Measurements from ENCODE around the gene FLOT1.

Gene FLOT1

DNA sequence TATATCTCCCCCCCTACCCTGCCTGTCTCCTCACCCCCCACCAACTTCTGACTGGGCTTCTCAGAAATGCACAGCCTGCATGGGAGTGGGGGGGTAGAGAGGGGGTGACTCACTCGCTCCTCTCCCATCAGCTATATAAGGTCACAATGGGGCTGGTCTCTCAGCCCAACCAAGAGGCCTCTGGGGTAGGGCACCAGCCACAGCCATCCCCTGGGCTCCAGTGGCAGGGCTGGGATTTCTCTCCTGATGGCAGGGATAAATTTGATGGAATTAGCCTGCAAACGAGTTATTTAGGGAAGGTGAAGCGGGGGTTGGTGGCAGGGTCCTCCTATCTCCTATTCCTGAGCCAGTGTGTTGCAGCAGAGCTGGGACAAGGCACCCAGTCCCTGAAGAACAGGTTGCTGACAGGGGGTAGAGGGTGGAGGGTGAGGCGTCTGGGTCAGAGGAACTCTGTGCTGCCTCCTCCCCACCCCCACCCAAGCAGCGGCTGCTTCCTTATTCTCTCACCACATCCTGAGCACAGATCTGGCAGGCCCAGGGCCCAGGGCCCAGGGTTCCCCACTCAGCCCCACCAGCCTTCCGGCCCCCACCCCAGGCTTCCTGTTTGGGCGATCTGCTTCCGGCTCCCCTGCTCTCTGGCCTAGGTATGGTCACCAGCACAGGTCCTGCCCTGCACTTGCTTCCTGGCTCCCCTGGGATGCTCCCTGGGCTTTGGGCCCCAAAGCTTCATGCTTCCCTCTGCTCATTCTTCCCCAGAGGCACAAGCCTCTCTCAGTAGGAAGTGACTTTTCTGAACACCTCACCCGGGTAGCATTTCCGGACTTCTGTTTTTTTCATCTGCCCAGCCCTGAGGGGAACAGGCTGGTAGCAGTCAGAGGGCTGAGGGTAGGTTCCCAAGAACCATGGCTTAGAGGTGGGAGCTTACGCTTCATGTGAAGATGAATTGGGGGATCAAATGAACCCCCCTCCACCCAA is 60.1 kb downstream of the FLOT1 start:
- Histone ChIP-seq H3K27ac (replicated peaks; ENCODE audit: low read length) (peak overlapping the region; percentile 52), H3K23ac (ENCODE audit: low read depth, low read length, poor library complexity) (peak overlapping the region; percentile 56), H3K18ac (ENCODE audit: low read length) (peak overlapping the region; percentile 53), H3K9me3 (replicated peaks in 1 of 2; ENCODE audit: control insufficient read depth in 2 of 2, insufficient read depth in 1 of 2, low read depth in 1 of 2, low read length in 2 of 2) (no peaks in the 10 kb centered on the region), H2BK15ac (ENCODE audit: low read length) (no peak overlapping the region), H3K36me3 (replicated peaks in 1 of 2; ENCODE audit: control insufficient read depth in 2 of 2, insufficient read depth in 2 of 2, low read length in 2 of 2) (peaks cover 8 to 59% of the 10 kb centered on the region in 2 donors), H3K79me1 (ENCODE audit: low read depth, low read length) (peaks cover 3% of the 10 kb centered on the region), H3K4me1 (ENCODE audit: control insufficient read depth in 2 of 2, insufficient read depth in 1 of 2, low read depth in 1 of 2, low read length in 2 of 2) (peaks cover 43 to 44% of the 10 kb centered on the region in 2 donors), H2BK12ac (ENCODE audit: low read length) (no peak overlapping the region), H3K4me3 (ENCODE audit: low read length in 2 of 2) (peak overlapping the region; percentile 9 to 83), H3K14ac (ENCODE audit: low read length) (no peak overlapping the region), H3K4me2 (ENCODE audit: insufficient read depth, low read length, poor library complexity, severe bottlenecking) (peak overlapping the region; percentile 56), H2BK5ac (ENCODE audit: low read length) (no peak overlapping the region), H4K8ac (ENCODE audit: low read depth, low read length) (no peak overlapping the region), H2AFZ (ENCODE audit: low read length) (no peak overlapping the region), H3K9ac (ENCODE audit: low read depth, low read length, poor library complexity) (no peak overlapping the region), H2AK5ac (ENCODE audit: low read depth, low read length) (no peak overlapping the region), H3K4ac (ENCODE audit: low read length) (no peak overlapping the region), H4K91ac (ENCODE audit: low read depth, low read length, poor library complexity) (no peak overlapping the region), H3K27me3 (ENCODE audit: control insufficient read depth in 3 of 3, insufficient read depth in 3 of 3, low read depth in 1 of 3, low read length in 3 of 3) (no peaks in the 10 kb centered on the region), H2BK120ac (ENCODE audit: low read depth, low read length) (no peak overlapping the region)
- DNase-seq (ENCODE audit: low spot score): no peak
- no CpG with 5 or more reads among the region's 11 CpGs for WGBS, 2 donors (ENCODE audit: extremely low coverage in 2 of 2, insufficient read length in 2 of 2, insufficient replicate concordance in 1 of 2)

DNA sequence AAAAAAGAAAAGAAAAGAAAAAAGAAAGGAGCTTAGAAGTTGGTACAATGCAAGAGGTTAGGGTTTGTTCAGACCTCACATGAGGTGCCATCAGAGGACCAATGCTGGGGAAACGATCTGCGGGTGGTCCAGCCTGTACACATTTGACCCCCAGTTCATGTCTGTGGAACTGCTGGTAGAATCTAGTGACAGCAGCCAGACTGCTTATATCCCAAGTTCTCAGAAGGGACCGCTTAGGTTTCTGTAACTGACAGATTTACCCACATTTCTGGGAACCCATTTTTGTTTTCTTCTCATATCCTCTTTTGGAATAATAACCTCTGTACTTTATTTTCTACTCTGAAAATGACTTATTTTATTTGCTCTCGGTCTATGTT is 60.7 kb downstream of the FLOT1 start:
- Histone ChIP-seq H4K8ac (ENCODE audit: low read depth, low read length) (no peak overlapping the region), H2BK15ac (ENCODE audit: low read length) (no peak overlapping the region), H3K4me2 (ENCODE audit: insufficient read depth, low read length, poor library complexity, severe bottlenecking) (no peak overlapping the region), H3K27ac (replicated peaks; ENCODE audit: low read length) (no peak overlapping the region), H3K9me3 (replicated peaks in 1 of 2; ENCODE audit: control insufficient read depth in 2 of 2, insufficient read depth in 1 of 2, low read depth in 1 of 2, low read length in 2 of 2) (no peaks in the 10 kb centered on the region), H3K4me3 (ENCODE audit: low read length in 2 of 2) (no peak overlapping the region), H3K4ac (ENCODE audit: low read length) (no peak overlapping the region), H3K14ac (ENCODE audit: low read length) (no peak overlapping the region), H2AFZ (ENCODE audit: low read length) (no peak overlapping the region), H3K18ac (ENCODE audit: low read length) (no peak overlapping the region), H3K4me1 (ENCODE audit: control insufficient read depth in 2 of 2, insufficient read depth in 1 of 2, low read depth in 1 of 2, low read length in 2 of 2) (peaks cover 43 to 44% of the 10 kb centered on the region in 2 donors), H4K91ac (ENCODE audit: low read depth, low read length, poor library complexity) (no peak overlapping the region), H2AK5ac (ENCODE audit: low read depth, low read length) (no peak overlapping the region), H3K36me3 (replicated peaks in 1 of 2; ENCODE audit: control insufficient read depth in 2 of 2, insufficient read depth in 2 of 2, low read length in 2 of 2) (peaks cover 14 to 66% of the 10 kb centered on the region in 2 donors), H3K9ac (ENCODE audit: low read depth, low read length, poor library complexity) (no peak overlapping the region), H2BK12ac (ENCODE audit: low read length) (no peak overlapping the region), H3K79me1 (ENCODE audit: low read depth, low read length) (peaks cover 3% of the 10 kb centered on the region), H2BK120ac (ENCODE audit: low read depth, low read length) (no peak overlapping the region), H3K23ac (ENCODE audit: low read depth, low read length, poor library complexity) (no peak overlapping the region), H2BK5ac (ENCODE audit: low read length) (no peak overlapping the region), H3K27me3 (ENCODE audit: control insufficient read depth in 3 of 3, insufficient read depth in 3 of 3, low read depth in 1 of 3, low read length in 3 of 3) (no peaks in the 10 kb centered on the region)
- no peak for DNase-seq (ENCODE audit: low spot score)
- WGBS, 2 donors (ENCODE audit: extremely low coverage in 2 of 2, insufficient read length in 2 of 2, insufficient replicate concordance in 1 of 2): no CpG with 5 or more reads among the region's 4 CpGs

DNA sequence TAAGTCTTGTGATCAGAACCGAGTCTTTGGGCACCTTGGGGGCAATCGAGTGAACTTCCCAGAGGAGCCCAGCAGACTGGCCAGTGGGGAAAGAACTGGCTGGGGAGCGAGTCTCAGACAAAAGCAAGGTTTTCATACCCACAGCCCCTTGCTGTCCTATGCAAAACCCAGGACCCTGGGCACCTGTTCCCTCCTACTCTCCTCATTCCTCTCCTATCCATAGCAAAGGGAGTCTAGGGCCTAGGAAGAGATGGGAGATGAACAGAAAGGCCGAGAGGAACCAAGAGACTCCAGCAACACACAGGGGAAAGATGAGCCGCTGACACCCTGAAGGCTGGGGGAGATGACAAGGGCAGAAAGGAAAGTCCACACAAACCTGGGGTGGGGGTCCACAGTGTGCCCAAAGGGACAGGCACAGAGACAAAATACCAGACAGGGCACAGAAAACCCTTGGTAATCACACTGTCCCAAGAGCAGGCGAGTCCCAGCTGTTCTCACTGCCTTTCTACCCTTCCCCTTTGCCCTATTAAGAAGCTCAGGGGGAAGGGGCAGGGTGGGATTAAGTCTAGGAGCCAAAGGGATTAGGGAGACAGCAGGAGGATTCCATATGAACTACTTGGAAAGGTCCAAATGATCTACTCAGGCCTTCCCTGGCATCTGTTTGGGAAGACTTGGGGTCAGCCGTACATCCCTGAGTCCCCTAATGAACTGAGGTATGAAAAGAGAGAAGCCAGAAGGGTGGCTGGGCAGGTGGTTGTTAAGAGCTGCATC is 62.5 kb downstream of the FLOT1 start:
- H3K27ac ChIP-seq (replicated peaks; ENCODE audit: low read length): peak overlapping the region; percentile 10
- no peak overlapping the region for H2BK15ac ChIP-seq (ENCODE audit: low read length)
- H2BK12ac ChIP-seq (ENCODE audit: low read length): no peak overlapping the region
- no peak overlapping the region for H2AK5ac ChIP-seq (ENCODE audit: low read depth, low read length)
- no peak overlapping the region for H4K91ac ChIP-seq (ENCODE audit: low read depth, low read length, poor library complexity)
- H3K79me1 ChIP-seq (ENCODE audit: low read depth, low read length): no peaks in the 10 kb centered on the region
- H3K27me3 ChIP-seq (ENCODE audit: control insufficient read depth in 3 of 3, insufficient read depth in 3 of 3, low read depth in 1 of 3, low read length in 3 of 3): no peaks in the 10 kb centered on the region
- no peak overlapping the region for H4K8ac ChIP-seq (ENCODE audit: low read depth, low read length)
- H3K4me1 ChIP-seq (ENCODE audit: control insufficient read depth in 2 of 2, insufficient read depth in 1 of 2, low read depth in 1 of 2, low read length in 2 of 2): peaks cover 30 to 35% of the 10 kb centered on the region in 2 donors
- no peak overlapping the region for H3K4ac ChIP-seq (ENCODE audit: low read length)
- WGBS, 2 donors (ENCODE audit: extremely low coverage in 2 of 2, insufficient read length in 2 of 2, insufficient replicate concordance in 1 of 2): no CpG with 5 or more reads among the region's 7 CpGs
- peak overlapping the region; percentile 29 for H3K18ac ChIP-seq (ENCODE audit: low read length)
- no peak overlapping the region for H2BK120ac ChIP-seq (ENCODE audit: low read depth, low read length)
- H2AFZ ChIP-seq (ENCODE audit: low read length): no peak overlapping the region
- no peaks in the 10 kb centered on the region for H3K9me3 ChIP-seq (replicated peaks in 1 of 2; ENCODE audit: control insufficient read depth in 2 of 2, insufficient read depth in 1 of 2, low read depth in 1 of 2, low read length in 2 of 2)
- no peak overlapping the region for H3K4me3 ChIP-seq (ENCODE audit: low read length in 2 of 2)
- H2BK5ac ChIP-seq (ENCODE audit: low read length): peak overlapping the region; percentile 19
- H3K9ac ChIP-seq (ENCODE audit: low read depth, low read length, poor library complexity): peak overlapping the region; percentile 27
- no peak overlapping the region for H3K14ac ChIP-seq (ENCODE audit: low read length)
- no peak overlapping the region for H3K4me2 ChIP-seq (ENCODE audit: insufficient read depth, low read length, poor library complexity, severe bottlenecking)
- no peak overlapping the region for H3K23ac ChIP-seq (ENCODE audit: low read depth, low read length, poor library complexity)
- DNase-seq (ENCODE audit: low spot score): no peak
- peaks cover 23 to 70% of the 10 kb centered on the region in 2 donors for H3K36me3 ChIP-seq (replicated peaks in 1 of 2; ENCODE audit: control insufficient read depth in 2 of 2, insufficient read depth in 2 of 2, low read length in 2 of 2)
